Subcutaneous adipose tissue (tissue), 4 donors: Measurements from ENCODE around the gene RAB33A. TPM values are rescaled to one million over a fixed set of nuclear protein-coding genes. Genes with fewer than 3 reads are reported as not detected.

Experiments
- total RNA-seq, 4 donors: library from RNA; depleted of rRNA; stranded (reverse); fragments of >200 nt; gene quantifications; one replicate each; pipeline ENCODE4 v1.1.0, GENCODE V29; 2016
- TF ChIP-seq, protein P1 (sequence below): fragments of 450-650 bp; IDR thresholded peaks from one replicate; pipeline ENCODE4 v1.5.1; 2016; ENCODE audit warnings: low read depth, mild to moderate bottlenecking, control low read depth, antibody characterized with exemption, moderate library complexity

RAB33A gene
- total RNA-seq, 4 donors from 2014 or later: 0.88 to 3.6 TPM; not detected in 2

DNA sequence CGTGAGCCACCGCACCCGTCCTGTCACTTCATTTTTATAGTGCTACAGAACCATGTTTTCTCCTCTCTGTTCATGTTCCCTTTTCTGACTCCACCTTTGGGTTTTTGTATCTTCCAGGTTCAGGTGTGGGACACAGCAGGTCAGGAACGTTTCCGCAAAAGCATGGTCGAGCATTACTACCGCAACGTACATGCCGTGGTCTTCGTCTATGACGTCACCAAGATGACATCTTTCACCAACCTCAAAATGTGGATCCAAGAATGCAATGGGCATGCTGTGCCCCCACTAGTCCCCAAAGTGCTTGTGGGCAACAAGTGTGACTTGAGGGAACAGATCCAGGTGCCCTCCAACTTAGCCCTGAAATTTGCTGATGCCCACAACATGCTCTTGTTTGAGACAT, 12.4 kb downstream of the RAB33A start:
- TF ChIP-seq, protein P1, sequence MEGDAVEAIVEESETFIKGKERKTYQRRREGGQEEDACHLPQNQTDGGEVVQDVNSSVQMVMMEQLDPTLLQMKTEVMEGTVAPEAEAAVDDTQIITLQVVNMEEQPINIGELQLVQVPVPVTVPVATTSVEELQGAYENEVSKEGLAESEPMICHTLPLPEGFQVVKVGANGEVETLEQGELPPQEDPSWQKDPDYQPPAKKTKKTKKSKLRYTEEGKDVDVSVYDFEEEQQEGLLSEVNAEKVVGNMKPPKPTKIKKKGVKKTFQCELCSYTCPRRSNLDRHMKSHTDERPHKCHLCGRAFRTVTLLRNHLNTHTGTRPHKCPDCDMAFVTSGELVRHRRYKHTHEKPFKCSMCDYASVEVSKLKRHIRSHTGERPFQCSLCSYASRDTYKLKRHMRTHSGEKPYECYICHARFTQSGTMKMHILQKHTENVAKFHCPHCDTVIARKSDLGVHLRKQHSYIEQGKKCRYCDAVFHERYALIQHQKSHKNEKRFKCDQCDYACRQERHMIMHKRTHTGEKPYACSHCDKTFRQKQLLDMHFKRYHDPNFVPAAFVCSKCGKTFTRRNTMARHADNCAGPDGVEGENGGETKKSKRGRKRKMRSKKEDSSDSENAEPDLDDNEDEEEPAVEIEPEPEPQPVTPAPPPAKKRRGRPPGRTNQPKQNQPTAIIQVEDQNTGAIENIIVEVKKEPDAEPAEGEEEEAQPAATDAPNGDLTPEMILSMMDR: no peak

DNA sequence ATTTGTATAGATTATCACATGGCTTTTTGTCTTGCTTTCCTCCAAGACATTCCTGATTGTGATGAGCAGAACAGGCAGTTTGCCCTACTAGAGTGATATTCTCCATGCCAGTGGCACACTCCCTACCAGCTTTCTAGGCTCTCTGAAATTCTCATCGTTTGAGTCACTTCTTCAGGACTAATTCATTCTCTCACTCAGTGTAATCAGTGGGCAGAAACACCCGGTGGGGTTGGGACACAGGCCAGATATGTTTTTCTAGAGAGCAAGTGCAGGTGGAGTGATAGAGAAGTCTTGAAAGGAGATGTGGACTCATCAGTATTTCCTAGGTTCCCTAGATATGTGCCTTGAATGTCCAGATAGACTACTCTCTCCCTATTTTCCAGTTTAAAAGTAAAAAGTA, 13.1 kb downstream of the RAB33A start:
- TF ChIP-seq, protein P1: no peak

DNA sequence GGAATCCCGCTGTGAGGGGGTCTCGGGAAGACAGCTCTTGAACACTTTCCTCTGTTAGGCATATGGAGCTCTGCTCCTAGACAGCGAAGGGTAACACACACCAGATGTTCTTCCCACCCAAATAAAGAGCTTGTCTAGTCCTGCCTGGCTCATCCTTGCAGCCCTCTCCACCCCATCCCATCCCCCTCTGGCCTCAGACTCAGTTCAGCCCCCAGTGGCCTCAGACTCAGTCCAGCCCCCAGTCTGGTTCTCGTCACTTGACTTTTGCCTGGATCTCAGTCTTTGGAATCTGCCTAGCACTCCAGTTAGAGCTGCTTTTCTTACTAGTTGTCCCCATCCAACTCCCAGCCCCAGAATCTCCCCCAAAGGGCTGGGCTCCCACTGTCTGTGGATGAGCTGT, 14.9 kb downstream of the RAB33A start:
- TF ChIP-seq, protein P1: no peak

DNA sequence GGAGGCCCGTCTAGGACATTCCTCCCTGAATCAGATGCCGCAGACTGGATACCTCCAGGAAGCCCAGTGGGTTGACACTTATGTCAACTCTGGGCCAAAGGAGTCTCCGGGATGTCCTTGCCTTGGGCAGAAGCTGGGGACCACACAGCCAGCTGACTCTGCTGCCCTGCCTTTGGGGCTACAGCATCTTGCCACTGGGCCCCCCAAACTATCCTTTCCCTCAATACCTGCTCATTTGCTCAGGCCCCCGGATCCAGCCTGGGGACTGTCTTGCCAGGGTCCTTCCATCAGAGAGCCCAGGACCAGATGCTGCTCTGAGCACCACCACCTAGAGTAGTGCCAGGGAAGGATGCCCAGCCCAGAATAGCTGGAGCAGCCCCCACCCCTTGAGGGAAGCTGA, 19.0 kb downstream of the RAB33A start:
- TF ChIP-seq, protein P1: no peak

DNA sequence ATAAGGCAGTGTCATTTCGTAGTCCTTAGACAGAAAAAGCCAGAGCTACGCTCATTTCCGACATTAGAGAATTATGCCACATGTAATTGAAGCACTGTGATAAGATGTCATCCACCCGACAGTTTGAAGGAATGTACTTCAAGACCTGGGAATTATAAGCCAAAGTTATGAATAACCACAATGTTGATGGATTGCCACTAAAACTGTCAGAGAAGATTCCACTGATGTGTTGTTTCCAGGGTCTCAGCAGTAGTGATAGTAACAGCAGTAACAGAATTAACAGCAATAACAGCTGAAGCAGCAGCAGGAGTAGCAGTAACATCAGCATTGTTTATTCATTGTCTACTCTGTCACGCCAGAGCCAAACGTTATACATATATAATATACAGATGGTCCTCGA, 24.7 kb downstream of the RAB33A start:
- TF ChIP-seq, protein P1: no peak

DNA sequence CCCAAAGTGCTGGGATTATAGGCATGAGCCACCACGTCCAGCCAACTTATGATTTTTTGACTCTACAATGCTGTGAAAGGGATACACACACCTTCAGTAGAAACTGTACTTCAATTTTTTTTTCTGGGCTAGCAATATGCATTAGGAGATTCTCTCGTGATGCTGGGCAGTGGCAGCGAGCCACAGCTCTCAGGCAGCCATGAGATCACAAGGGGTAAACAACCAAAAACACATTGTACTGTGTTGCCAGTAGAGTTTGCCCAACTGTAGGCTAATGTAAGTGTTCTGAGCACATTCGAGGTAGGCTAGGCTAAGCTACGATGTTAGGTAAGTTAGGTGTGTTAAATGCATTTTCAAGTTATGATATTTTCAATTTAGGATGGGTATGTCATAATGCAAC, 25.7 kb downstream of the RAB33A start:
- TF ChIP-seq, protein P1: no peak

DNA sequence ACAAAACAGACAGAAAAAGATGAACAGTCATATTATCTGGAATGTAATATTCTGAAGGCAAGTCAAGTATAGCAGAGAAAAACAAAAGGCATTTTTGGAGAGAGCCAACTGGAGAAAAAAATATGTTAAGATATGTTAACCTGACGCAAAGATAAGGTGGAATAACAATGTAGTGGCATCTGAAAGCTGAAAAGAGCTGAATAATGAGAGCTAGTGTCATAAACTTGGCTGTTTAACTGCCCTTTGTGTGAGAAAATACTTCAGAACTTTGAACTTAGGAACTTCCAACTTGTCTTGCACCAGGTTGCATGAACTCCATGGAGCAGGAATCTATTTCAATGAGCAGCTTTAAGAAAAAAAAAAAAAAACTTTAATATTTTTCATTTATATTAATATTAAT, 32.9 kb downstream of the RAB33A start:
- TF ChIP-seq, protein P1: no peak
